HG02623 (cell line): ENCODE results near the gene UBAC2.
A peak's percentile ranks its signal among the peaks of the same experiment; 100 is the strongest.
"Not testable (repeated sequence)": the region's sequence is repeated elsewhere in the genome, so short reads cannot be mapped to it uniquely, and the experiment has no call there.

ENCODE experiments used
- ATAC-seq: cut with Tn5 transposase; IDR thresholded peaks from one replicate; pipeline ENCODE4 v1.9.1; 2021; ENCODE audit warnings: moderate library complexity; ENCODE audit not compliant: unreplicated experiment

UBAC2 gene

GRCh38 chr13:99408703-99409000, 208.0 kb downstream of the UBAC2 start:
- no peak for ATAC-seq

GRCh38 chr13:99409461-99410083, 208.9 kb downstream of the UBAC2 start:
- not testable (repeated sequence) for ATAC-seq

GRCh38 chr13:99410646-99411475, 210.2 kb downstream of the UBAC2 start:
- ATAC-seq: not testable (repeated sequence)

GRCh38 chr13:99412856-99413255, 212.2 kb downstream of the UBAC2 start:
- no peak for ATAC-seq

- ATAC-seq: no peak
Observed at GRCh38 chr13:99414048-99414995, 213.7 kb downstream of the UBAC2 start.

- ATAC-seq: no peak
Observed at GRCh38 chr13:99415014-99415650, 214.5 kb downstream of the UBAC2 start.

- no peak for ATAC-seq
Observed at GRCh38 chr13:99415851-99416331, 215.2 kb downstream of the UBAC2 start.

GRCh38 chr13:99416411-99417121, 215.9 kb downstream of the UBAC2 start:
- ATAC-seq: no peak

- ATAC-seq: no peak
Observed at GRCh38 chr13:99417201-99418102, 216.8 kb downstream of the UBAC2 start.

- ATAC-seq: no peak
Observed at GRCh38 chr13:99418103-99418842, 217.6 kb downstream of the UBAC2 start.

- no peak for ATAC-seq
Observed at GRCh38 chr13:99418843-99419140, 218.1 kb downstream of the UBAC2 start.

- ATAC-seq: no peak
Observed at GRCh38 chr13:99419591-99420243, 219.1 kb downstream of the UBAC2 start.

- ATAC-seq: no peak
Observed at GRCh38 chr13:99421271-99421670, 220.6 kb downstream of the UBAC2 start.

GRCh38 chr13:99421758-99422585, 221.3 kb downstream of the UBAC2 start:
- no peak for ATAC-seq

GRCh38 chr13:99422586-99423220, 222.0 kb downstream of the UBAC2 start:
- no peak for ATAC-seq

GRCh38 chr13:99425485-99426341, 225.1 kb downstream of the UBAC2 start:
- peak; percentile 57 for ATAC-seq
